NB4 (cell line): ENCODE measurements around the gene MICAL2.

Source experiments
- MYC ChIP-seq: IDR thresholded peaks from 2 replicates; pipeline ENCODE4 v1.6.1; 2011; ENCODE audit warnings: low read depth, low read length
- TF ChIP-seq, protein P1 (sequence below): IDR thresholded peaks from one replicate; pipeline ENCODE4 v1.5.1; 2012; ENCODE audit warnings: low read depth, low read length

DNA sequence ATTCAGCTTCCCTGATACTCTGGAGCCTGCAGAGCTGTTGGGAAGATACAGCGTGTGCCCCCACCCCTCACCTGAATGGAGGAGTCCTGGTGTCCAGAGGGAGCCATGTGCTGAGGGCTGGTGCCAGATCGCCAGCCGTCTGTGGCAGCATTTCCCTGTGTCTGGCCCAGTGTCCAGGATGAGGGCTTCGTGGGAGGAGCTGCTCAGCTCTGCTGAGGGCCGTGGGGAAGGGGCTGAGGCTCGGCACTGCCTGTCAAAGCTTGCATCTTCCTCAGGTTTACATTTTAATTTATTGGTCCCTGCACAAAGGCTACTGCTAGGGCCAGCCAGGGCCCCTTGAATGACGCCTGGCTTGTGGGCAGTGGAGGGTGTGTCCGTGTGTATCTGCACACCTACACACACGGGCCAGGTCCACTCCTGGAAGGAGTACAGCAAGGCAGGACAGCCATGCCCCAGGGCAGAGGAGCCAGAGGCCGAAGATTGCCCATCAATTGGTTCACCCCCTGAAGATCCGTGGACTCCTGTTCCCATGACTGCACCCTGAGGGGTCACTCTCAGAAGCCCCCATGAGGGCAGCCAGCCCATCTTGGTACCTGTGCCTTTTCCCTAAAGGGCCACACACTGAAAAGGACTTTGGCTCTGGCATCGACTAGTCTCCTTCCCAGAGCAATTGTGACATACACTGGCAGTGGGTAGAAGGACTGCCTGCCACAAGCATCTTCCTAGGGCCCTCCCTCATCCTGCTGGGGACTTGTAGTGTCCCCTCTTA lies 159.2 kb downstream of the MICAL2 start:
- TF ChIP-seq, protein P1, sequence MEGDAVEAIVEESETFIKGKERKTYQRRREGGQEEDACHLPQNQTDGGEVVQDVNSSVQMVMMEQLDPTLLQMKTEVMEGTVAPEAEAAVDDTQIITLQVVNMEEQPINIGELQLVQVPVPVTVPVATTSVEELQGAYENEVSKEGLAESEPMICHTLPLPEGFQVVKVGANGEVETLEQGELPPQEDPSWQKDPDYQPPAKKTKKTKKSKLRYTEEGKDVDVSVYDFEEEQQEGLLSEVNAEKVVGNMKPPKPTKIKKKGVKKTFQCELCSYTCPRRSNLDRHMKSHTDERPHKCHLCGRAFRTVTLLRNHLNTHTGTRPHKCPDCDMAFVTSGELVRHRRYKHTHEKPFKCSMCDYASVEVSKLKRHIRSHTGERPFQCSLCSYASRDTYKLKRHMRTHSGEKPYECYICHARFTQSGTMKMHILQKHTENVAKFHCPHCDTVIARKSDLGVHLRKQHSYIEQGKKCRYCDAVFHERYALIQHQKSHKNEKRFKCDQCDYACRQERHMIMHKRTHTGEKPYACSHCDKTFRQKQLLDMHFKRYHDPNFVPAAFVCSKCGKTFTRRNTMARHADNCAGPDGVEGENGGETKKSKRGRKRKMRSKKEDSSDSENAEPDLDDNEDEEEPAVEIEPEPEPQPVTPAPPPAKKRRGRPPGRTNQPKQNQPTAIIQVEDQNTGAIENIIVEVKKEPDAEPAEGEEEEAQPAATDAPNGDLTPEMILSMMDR: no peak
- TF ChIP-seq MYC: no peak
